Neural cell (in vitro differentiated cells): ENCODE data around the gene CHST11.

Source experiments
- EP300 ChIP-seq: fragments of 450-650 bp; conservative IDR thresholded peaks from 2 replicates; pipeline ENCODE4 v1.6.1; 2014; ENCODE audit warnings: antibody characterized with exemption, mild to moderate bottlenecking, moderate library complexity; ENCODE audit not compliant: poor library complexity, severe bottlenecking
- EZH2 ChIP-seq: fragments of 200-600, 300-800 bp; shearing (Covaris generic), sonication (generic); IDR thresholded peaks from 2 replicates; pipeline ENCODE4 v1.6.1; 2014; ENCODE audit warnings: antibody characterized with exemption, low read length, borderline replicate concordance, mild to moderate bottlenecking; ENCODE audit not compliant: insufficient read depth, poor library complexity, severe bottlenecking
- POLR2AphosphoS5 ChIP-seq: IDR thresholded peaks from 2 replicates; pipeline ENCODE4 v1.6.1; 2012
- TF ChIP-seq, protein P1 (sequence below): fragments of 450-650 bp; IDR thresholded peaks from 2 replicates; pipeline ENCODE4 v1.5.1; 2014; ENCODE audit warnings: antibody characterized with exemption, mild to moderate bottlenecking, moderate library complexity; ENCODE audit not compliant: poor library complexity, severe bottlenecking

GRCh38 chr12:104438134-104438533 lies 18.6 kb upstream of the CHST11 start:
- TF ChIP-seq EP300 (no peak), EZH2 (no peak), POLR2AphosphoS5 (no peak)
- TF ChIP-seq, protein P1, sequence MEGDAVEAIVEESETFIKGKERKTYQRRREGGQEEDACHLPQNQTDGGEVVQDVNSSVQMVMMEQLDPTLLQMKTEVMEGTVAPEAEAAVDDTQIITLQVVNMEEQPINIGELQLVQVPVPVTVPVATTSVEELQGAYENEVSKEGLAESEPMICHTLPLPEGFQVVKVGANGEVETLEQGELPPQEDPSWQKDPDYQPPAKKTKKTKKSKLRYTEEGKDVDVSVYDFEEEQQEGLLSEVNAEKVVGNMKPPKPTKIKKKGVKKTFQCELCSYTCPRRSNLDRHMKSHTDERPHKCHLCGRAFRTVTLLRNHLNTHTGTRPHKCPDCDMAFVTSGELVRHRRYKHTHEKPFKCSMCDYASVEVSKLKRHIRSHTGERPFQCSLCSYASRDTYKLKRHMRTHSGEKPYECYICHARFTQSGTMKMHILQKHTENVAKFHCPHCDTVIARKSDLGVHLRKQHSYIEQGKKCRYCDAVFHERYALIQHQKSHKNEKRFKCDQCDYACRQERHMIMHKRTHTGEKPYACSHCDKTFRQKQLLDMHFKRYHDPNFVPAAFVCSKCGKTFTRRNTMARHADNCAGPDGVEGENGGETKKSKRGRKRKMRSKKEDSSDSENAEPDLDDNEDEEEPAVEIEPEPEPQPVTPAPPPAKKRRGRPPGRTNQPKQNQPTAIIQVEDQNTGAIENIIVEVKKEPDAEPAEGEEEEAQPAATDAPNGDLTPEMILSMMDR = no peak
